Adrenal gland (tissue), 5 donors: ENCODE measurements around the gene GSX1.

ENCODE experiments used
- POLR2A ChIP-seq, 2 donors: fragments of 450-650 bp; IDR thresholded peaks; one replicate each; pipeline ENCODE4 v1.6.1; 2017; ENCODE audit warnings: antibody characterized with exemption in 2 of 2, mild to moderate bottlenecking in 2 of 2, moderate library complexity in 1 of 2
- TF ChIP-seq, protein P1 (sequence below), 6 experiments: fragments of 450-650 bp in 4 of 6; fragments of 200-600 bp in 2 of 6; sonication (generic) in 1 of 6; IDR thresholded peaks; 1 replicate in 5 of 6; 2 replicates in 1 of 6; pipeline versions ENCODE4 v1.5.1 to v1.8.0; 2016 to 2021; ENCODE audit warnings: antibody characterized with exemption in 6 of 6, mild to moderate bottlenecking in 2 of 6, moderate library complexity in 1 of 6
- donor health status: DM: no; HTN: no; CAD: no.

DNA sequence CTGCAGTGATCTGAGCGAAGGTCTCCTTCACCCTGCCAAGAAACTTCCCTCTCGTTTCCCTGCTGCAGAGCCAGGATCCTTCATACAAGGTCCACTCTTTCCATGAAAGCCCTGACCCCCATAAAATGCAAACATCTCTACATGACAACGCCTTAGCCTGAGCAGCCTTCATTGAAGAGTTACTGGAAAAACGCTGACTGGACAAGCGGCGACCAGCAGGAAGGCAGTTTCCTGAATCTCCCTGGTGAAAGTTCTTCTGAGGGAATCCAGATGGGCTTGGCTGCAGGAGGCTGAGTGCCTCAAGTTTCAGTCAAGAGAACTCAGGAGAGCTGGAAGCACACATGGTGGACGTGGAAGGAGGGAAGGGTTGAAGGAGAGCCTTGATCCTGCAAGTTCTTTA lies 17.7 kb downstream of the GSX1 start:
- TF ChIP-seq POLR2A (IDR thresholded peaks at IDR 0.05): no peak
- TF ChIP-seq, protein P1, sequence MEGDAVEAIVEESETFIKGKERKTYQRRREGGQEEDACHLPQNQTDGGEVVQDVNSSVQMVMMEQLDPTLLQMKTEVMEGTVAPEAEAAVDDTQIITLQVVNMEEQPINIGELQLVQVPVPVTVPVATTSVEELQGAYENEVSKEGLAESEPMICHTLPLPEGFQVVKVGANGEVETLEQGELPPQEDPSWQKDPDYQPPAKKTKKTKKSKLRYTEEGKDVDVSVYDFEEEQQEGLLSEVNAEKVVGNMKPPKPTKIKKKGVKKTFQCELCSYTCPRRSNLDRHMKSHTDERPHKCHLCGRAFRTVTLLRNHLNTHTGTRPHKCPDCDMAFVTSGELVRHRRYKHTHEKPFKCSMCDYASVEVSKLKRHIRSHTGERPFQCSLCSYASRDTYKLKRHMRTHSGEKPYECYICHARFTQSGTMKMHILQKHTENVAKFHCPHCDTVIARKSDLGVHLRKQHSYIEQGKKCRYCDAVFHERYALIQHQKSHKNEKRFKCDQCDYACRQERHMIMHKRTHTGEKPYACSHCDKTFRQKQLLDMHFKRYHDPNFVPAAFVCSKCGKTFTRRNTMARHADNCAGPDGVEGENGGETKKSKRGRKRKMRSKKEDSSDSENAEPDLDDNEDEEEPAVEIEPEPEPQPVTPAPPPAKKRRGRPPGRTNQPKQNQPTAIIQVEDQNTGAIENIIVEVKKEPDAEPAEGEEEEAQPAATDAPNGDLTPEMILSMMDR (IDR thresholded peaks at IDR 0.05): no peak
